Smooth muscle cell (in vitro differentiated cells): ENCODE measurements around the gene TRUB1. TPM values are rescaled to one million over a fixed set of nuclear protein-coding genes. Genes with fewer than 3 reads are reported as not detected.

ENCODE experiments used
- DNase-seq: peaks from one replicate; lab custom pipeline; 2025; ENCODE audit not compliant: unreplicated experiment; lab: John Stamatoyannopoulos, UW
- H2AFZ ChIP-seq: fragments of 200-600 bp; sonication (generic); 2 replicates; pipeline ENCODE4 v1.6.0; 2016; ENCODE audit warnings: antibody characterized with exemption, low read depth, mild to moderate bottlenecking
- H3F3A ChIP-seq: fragments of 200-600 bp; sonication (generic); 2 replicates; pipeline ENCODE4 v1.6.0; 2017; ENCODE audit warnings: antibody characterized with exemption, low read depth
- H3K27ac ChIP-seq: fragments of 200-600 bp; sonication (generic); 2 replicates; pipeline ENCODE4 v1.5.1; 2016; ENCODE audit warnings: low read depth, mild to moderate bottlenecking
- H3K27me3 ChIP-seq: fragments of 200-600 bp; sonication (generic); 2 replicates; pipeline ENCODE4 v1.6.1; 2016; ENCODE audit warnings: low read depth, mild to moderate bottlenecking
- H3K36me3 ChIP-seq: fragments of 200-600 bp; sonication (generic); 2 replicates; pipeline ENCODE4 v1.5.1; 2016; ENCODE audit warnings: low read depth
- H3K4me1 ChIP-seq: fragments of 200-600 bp; sonication (generic); 2 replicates; pipeline ENCODE4 v1.5.1; 2016; ENCODE audit warnings: low read depth
- H3K4me2 ChIP-seq: fragments of 200-600 bp; sonication (generic); 2 replicates; pipeline ENCODE4 v1.6.0; 2016; ENCODE audit warnings: mild to moderate bottlenecking
- H3K4me3 ChIP-seq: fragments of 200-600 bp; sonication (generic); 2 replicates; pipeline ENCODE4 v1.5.1; 2016; ENCODE audit warnings: mild to moderate bottlenecking
- H3K79me2 ChIP-seq: fragments of 200-600 bp; sonication (generic); 2 replicates; pipeline ENCODE4 v1.6.0; 2016; ENCODE audit warnings: low read depth, mild to moderate bottlenecking
- H3K9ac ChIP-seq: fragments of 200-600 bp; sonication (generic); 2 replicates; pipeline ENCODE4 v1.6.0; 2016; ENCODE audit warnings: low read depth
- H3K9me3 ChIP-seq: fragments of 200-600 bp; sonication (generic); replicated peaks from 2 replicates; pipeline ENCODE4 v1.5.1; 2016; ENCODE audit warnings: low read depth
- H4K20me1 ChIP-seq: fragments of 200-600 bp; sonication (generic); 2 replicates; pipeline ENCODE4 v1.6.0; 2016; ENCODE audit warnings: low read depth
- CTCF ChIP-seq: fragments of 200-600 bp; sonication (generic); IDR thresholded peaks from 2 replicates; pipeline ENCODE4 v1.5.1; 2017; ENCODE audit warnings: borderline replicate concordance, mild to moderate bottlenecking, antibody characterized with exemption; ENCODE audit not compliant: insufficient read depth, poor library complexity, severe bottlenecking
- WGBS: methylation state at CpG from one replicate; pipeline ENCODE4 v1.1.7; 2016; ENCODE audit warnings: low lambda C conversion rate; 5-methylcytosine and 5-hydroxymethylcytosine counted together
- polyA plus RNA-seq: library from polyadenylated mRNA; unstranded; fragments of >200 nt; fragmentation: Nextera tagmentation; extraction: Ambion mirVana; gene quantifications from 2 replicates; pipeline ENCODE4 v1.2.1, GENCODE V29; 2016
- total RNA-seq: library from RNA; depleted of rRNA; stranded (reverse); fragments of >200 nt; gene quantifications from 2 replicates; pipeline ENCODE4 v1.2.3, GENCODE V29; 2014

Gene TRUB1
- total and polyA plus RNA-seq, 2 experiments from 2014 or later: 10.8 to 25.4 TPM

- H4K20me1 ChIP-seq: no peaks in the 10 kb centered on the region
- H3K79me2 ChIP-seq: no peaks in the 10 kb centered on the region
- H3K4me1 ChIP-seq: peaks cover 6% of the 10 kb centered on the region
- no peak overlapping the region for H3K27ac ChIP-seq
- no peaks in the 10 kb centered on the region for H3K9me3 ChIP-seq
- 92% methylated on average over 2 of the region's 2 CpGs for WGBS
- H3K36me3 ChIP-seq: no peaks in the 10 kb centered on the region
- H2AFZ ChIP-seq: no peak overlapping the region
- no peak for DNase-seq
- H3F3A ChIP-seq: no peaks in the 10 kb centered on the region
- TF ChIP-seq CTCF: no peak
- no peak overlapping the region for H3K4me2 ChIP-seq
- H3K9ac ChIP-seq: no peak overlapping the region
- H3K27me3 ChIP-seq: no peaks in the 10 kb centered on the region
- H3K4me3 ChIP-seq: no peak overlapping the region
These were observed 9.2 kb upstream of the TRUB1 start for GRCh38 chr10:114928818-114929217.

GRCh38 chr10:114930320-114930719, 7.7 kb upstream of the TRUB1 start:
- TF ChIP-seq CTCF: no peak
- Histone ChIP-seq H3K27me3 (no peaks in the 10 kb centered on the region), H3K4me3 (no peak overlapping the region), H3K79me2 (no peaks in the 10 kb centered on the region), H3F3A (no peaks in the 10 kb centered on the region), H4K20me1 (no peaks in the 10 kb centered on the region), H3K36me3 (no peaks in the 10 kb centered on the region), H3K4me1 (peaks cover 3% of the 10 kb centered on the region), H3K4me2 (no peak overlapping the region), H2AFZ (no peak overlapping the region), H3K9ac (no peak overlapping the region), H3K27ac (no peak overlapping the region), H3K9me3 (no peaks in the 10 kb centered on the region)
- 81% methylated on average over 4 of the region's 4 CpGs for WGBS
- no peak for DNase-seq

- no peak overlapping the region for H3K4me2 ChIP-seq
- H3K4me1 ChIP-seq: no peaks in the 10 kb centered on the region
- H3K9ac ChIP-seq: no peak overlapping the region
- H4K20me1 ChIP-seq: no peaks in the 10 kb centered on the region
- no peak overlapping the region for H2AFZ ChIP-seq
- no peak overlapping the region for H3K4me3 ChIP-seq
- H3K36me3 ChIP-seq: no peaks in the 10 kb centered on the region
- H3F3A ChIP-seq: no peaks in the 10 kb centered on the region
- no peak for TF ChIP-seq CTCF
- no peaks in the 10 kb centered on the region for H3K27me3 ChIP-seq
- no peaks in the 10 kb centered on the region for H3K9me3 ChIP-seq
- H3K79me2 ChIP-seq: no peaks in the 10 kb centered on the region
- DNase-seq: no peak
- H3K27ac ChIP-seq: no peak overlapping the region
- 77% methylated on average over 2 of the region's 2 CpGs for WGBS
These were observed 6.8 kb upstream of the TRUB1 start for GRCh38 chr10:114931072-114931679.

GRCh38 chr10:114932225-114932624, 5.8 kb upstream of the TRUB1 start:
- Histone ChIP-seq H3K27me3 (no peaks in the 10 kb centered on the region), H3K4me1 (no peaks in the 10 kb centered on the region), H3K9me3 (no peaks in the 10 kb centered on the region), H3K9ac (no peak overlapping the region), H3K27ac (no peak overlapping the region), H3K36me3 (no peaks in the 10 kb centered on the region), H3K4me3 (no peak overlapping the region), H4K20me1 (no peaks in the 10 kb centered on the region), H2AFZ (no peak overlapping the region), H3K79me2 (no peaks in the 10 kb centered on the region), H3K4me2 (no peak overlapping the region), H3F3A (no peaks in the 10 kb centered on the region)
- no peak for DNase-seq
- no peak for TF ChIP-seq CTCF
